ENCODE results near the gene NPPC. TPM values are rescaled to one million over a fixed set of nuclear protein-coding genes. Genes with fewer than 3 reads are reported as not detected.
"Not testable (repeated sequence)": the region's sequence is repeated elsewhere in the genome, so short reads cannot be mapped to it uniquely, and the experiment has no call there.

Gene NPPC
- total and polyA plus RNA-seq, 5 experiments from 2014 or later = 0.27 TPM; not detected in 4

DNA sequence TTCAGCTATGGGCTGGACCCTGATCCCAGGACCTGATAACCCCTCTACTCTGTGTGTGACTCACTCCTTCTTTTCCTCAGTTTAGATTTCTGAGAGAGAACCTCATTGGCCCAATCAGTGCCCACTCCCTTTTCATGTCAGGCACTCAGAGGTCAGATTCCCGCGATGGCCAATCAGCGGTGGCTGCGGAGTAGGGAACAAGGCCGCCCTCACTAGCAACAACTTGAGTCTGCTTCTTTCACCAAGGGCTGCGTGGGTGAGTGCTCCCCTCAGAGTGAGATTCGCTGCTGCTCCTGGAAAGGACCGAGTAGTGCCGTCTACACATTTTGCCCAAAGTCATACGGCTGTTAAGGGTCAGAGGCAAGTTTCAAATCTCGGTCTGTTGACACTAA lies 34.7 kb downstream of the NPPC start:
- no peak overlapping the region for H3K4me3 Mint-ChIP-seq
- peaks cover 4 to 17% (median 10%) of the 10 kb centered on the region in 5 donors for H3K27me3 Mint-ChIP-seq
- H3K36me3 Mint-ChIP-seq = no peaks in the 10 kb centered on the region
- DNase-seq = no peak
- peaks cover 0 to 2% (median 0%) of the 10 kb centered on the region in 9 donors for H3K9me3 Mint-ChIP-seq
- no peak overlapping the region for H3K27ac Mint-ChIP-seq
- no peaks in the 10 kb centered on the region for H3K4me1 Mint-ChIP-seq
- no peak for ATAC-seq
- POLR2A ChIA-PET = no interaction called here

GRCh38 chr2:231890896-231891513 lies 35.2 kb downstream of the NPPC start:
- no peaks in the 10 kb centered on the region for H3K4me1 Mint-ChIP-seq
- no peak for DNase-seq
- H3K36me3 Mint-ChIP-seq = no peaks in the 10 kb centered on the region
- H3K9me3 Mint-ChIP-seq = peaks cover 0 to 7% (median 0%) of the 10 kb centered on the region in 9 donors
- no peak for ATAC-seq
- H3K27me3 Mint-ChIP-seq = peaks cover 4 to 22% (median 13%) of the 10 kb centered on the region in 5 donors
- H3K4me3 Mint-ChIP-seq = no peak overlapping the region
- POLR2A ChIA-PET = no interaction called here
- H3K27ac Mint-ChIP-seq = no peak overlapping the region

DNA sequence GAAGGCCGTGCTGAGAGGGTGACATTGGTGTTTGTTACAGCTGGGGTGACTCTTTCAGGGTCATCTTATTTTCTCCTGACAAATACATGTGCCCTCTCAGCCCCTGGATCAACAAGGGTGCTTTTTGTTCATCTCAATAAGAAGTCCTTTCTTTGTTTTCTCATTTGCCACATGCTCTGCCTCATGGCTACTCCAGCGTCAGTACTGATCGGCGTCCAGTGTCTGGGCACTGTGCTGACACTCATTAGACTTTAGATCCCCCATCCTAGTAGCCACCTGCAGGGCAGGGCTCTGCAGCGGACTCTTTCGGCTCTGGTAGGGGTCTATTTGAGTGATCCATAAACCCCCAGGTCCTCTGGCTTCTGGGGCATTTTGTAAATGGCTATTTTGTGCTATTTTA lies 38.4 kb downstream of the NPPC start:
- Mint-ChIP-seq H3K27ac (no peak overlapping the region), H3K4me3 (no peak overlapping the region), H3K4me1 (no peaks in the 10 kb centered on the region), H3K9me3 (peaks cover 0 to 8% (median 0%) of the 10 kb centered on the region in 9 donors), H3K36me3 (no peaks in the 10 kb centered on the region), H3K27me3 (peaks cover 20 to 48% (median 34%) of the 10 kb centered on the region in 5 donors)
- ATAC-seq (no peak), DNase-seq (no peak)
- POLR2A ChIA-PET = no interaction called here

DNA sequence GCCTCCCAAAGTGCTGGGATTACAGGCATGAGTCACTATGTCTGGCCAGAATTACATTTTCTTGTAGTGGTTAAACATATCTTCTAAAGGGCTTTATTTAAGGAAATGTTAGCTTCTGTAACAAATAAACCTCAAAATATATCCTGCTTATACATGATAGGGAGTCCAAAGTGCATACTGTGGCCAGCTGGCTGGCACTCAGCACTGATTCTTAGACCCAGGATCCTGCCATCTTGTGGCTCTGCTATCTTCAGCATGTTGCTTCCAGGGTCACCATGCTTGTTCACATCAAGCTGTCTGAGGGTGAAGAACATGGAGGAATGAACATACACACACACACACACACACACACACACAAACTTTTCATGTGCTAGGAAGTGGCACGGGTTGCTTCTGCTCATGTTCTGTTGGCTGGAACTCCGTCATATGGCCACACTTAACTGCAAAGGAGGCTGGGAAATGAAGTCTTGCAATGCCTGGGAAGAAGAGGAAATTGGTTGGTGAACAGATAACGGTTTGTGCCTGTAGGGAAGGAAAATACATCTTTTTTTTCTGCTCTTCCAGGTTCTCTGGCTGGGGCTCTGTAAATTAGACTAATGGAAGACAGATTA lies 40.0 kb downstream of the NPPC start:
- Mint-ChIP-seq H3K9me3 (peaks cover 0 to 8% (median 0%) of the 10 kb centered on the region in 9 donors), H3K4me3 (no peak overlapping the region), H3K27me3 (peaks cover 24 to 63% (median 40%) of the 10 kb centered on the region in 5 donors), H3K27ac (no peak overlapping the region), H3K4me1 (no peaks in the 10 kb centered on the region), H3K36me3 (no peaks in the 10 kb centered on the region)
- ATAC-seq = no peak
- DNase-seq = no peak
- POLR2A ChIA-PET = no interaction called here

- Mint-ChIP-seq H3K36me3 (no peaks in the 10 kb centered on the region), H3K27ac (peak overlapping the region in 1 of 10 donors; percentile 86), H3K4me3 (no peak overlapping the region), H3K27me3 (peaks cover 28 to 72% (median 45%) of the 10 kb centered on the region in 5 donors), H3K4me1 (no peaks in the 10 kb centered on the region), H3K9me3 (peaks cover 0 to 8% (median 0%) of the 10 kb centered on the region in 9 donors)
- ATAC-seq (no peak), DNase-seq (no peak)
- POLR2A ChIA-PET = no interaction called here
These were observed 41.6 kb downstream of the NPPC start for GRCh38 chr2:231884438-231885140.

DNA sequence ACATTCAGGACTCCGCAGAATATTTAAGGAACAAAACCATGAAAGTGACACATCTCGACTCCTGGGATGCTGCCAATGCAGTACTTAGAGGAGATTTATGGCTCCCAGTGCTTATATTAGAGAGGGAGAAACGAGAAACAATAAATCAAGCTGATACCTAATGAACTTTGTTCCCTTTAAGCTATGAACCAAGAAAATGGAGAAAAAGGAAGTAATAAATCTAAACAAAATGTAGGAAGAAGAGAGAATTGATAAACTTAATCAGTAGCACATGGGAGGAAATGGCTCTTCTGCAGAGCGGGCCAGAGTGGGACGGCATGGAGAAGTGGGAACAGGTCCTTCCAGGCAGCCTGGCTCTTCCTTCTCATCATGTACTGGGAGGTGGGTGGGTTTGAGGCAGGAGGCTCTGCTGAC lies 42.7 kb downstream of the NPPC start:
- Mint-ChIP-seq H3K9me3 (peaks cover 0 to 8% (median 0%) of the 10 kb centered on the region in 9 donors), H3K4me3 (no peak overlapping the region), H3K27ac (no peak overlapping the region), H3K27me3 (peaks cover 27 to 69% (median 43%) of the 10 kb centered on the region in 5 donors), H3K36me3 (no peaks in the 10 kb centered on the region), H3K4me1 (no peaks in the 10 kb centered on the region)
- POLR2A ChIA-PET = no interaction called here
- no peak for ATAC-seq
- no peak for DNase-seq

- Mint-ChIP-seq H3K4me1 (no peaks in the 10 kb centered on the region), H3K27me3 (peaks cover 27 to 65% (median 45%) of the 10 kb centered on the region in 5 donors), H3K27ac (no peak overlapping the region), H3K9me3 (peaks cover 0 to 8% (median 0%) of the 10 kb centered on the region in 9 donors), H3K4me3 (no peak overlapping the region), H3K36me3 (no peaks in the 10 kb centered on the region)
- DNase-seq (no peak), ATAC-seq (no peak)
- POLR2A ChIA-PET = no interaction called here
These were observed 43.5 kb downstream of the NPPC start for GRCh38 chr2:231882646-231883045.

DNA sequence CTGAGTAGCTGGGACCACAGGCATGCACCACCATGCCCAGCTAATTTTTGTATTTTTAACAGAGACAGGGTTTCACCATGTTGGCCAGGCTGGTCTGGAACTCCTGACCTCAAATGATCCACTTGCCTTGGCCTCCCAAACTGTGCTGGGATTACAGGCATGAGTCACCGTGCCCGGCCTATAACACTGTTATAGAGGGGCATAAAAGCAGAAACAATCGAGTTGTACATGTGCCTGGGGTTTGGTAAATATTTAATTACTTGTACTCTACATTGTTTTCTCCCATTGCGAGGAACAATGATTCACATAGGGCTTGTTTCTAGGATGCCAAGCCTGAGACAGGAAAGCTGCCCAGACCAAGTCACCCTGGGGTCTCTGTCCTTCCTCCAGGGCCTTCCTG lies 45.8 kb downstream of the NPPC start:
- H3K36me3 Mint-ChIP-seq, H3K9me3 Mint-ChIP-seq, DNase-seq, POLR2A ChIA-PET, H3K27ac Mint-ChIP-seq, ATAC-seq, H3K4me1 Mint-ChIP-seq, H3K4me3 Mint-ChIP-seq: not testable (repeated sequence)
- peaks cover 27 to 66% (median 40%) of the 10 kb centered on the region in 5 donors for H3K27me3 Mint-ChIP-seq

GRCh38 chr2:231879216-231879615 lies 47.0 kb downstream of the NPPC start:
- Mint-ChIP-seq H3K27ac (no peak overlapping the region), H3K27me3 (peaks cover 25 to 66% (median 42%) of the 10 kb centered on the region in 5 donors), H3K4me1 (no peaks in the 10 kb centered on the region), H3K36me3 (no peaks in the 10 kb centered on the region), H3K9me3 (no peaks in the 10 kb centered on the region), H3K4me3 (no peak overlapping the region)
- ATAC-seq (no peak), DNase-seq (no peak)
- POLR2A ChIA-PET = no interaction called here

DNA sequence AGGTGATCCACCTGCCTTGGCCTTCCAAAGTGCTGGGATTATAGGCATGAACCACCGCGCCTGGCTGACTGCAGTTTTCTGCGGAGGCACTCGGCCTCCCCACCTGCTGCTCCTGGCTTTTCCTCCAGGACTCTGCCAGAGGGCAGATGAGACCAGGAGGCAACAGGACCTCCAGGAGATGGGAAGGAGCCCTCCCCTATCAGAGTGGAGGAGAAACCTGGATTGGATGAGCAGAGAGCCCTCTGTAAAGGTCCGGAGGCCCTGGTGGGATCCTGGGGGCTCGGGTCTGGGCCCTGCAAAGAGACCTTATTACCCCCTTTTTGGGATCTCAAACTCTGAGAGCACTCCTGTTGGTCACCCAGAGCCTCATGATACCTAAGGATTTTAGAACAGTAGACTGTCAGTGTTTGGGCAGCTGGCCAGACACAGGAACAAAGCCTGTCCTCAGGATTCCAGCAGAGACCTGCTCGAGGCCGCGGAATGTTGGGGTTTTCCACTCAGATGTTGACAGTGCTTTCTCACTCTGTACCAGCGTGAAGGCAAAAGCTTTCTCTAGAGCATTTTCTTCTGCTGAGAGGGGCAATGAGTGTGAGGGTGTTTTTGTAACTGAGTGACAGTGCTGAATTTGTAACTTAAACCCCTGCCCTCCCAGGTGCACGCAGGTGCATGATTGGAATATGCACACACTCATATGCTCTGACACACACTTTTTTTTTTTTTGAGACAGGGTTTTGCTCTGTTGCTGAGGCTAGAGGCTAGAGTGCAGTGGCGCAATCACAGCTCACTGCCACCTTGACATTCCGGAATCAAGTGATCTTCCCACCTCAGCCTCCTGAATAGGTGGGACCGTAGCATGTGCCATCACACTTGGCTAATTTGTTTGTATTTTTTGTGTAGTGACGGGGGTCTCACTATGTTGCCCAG lies 48.4 kb downstream of the NPPC start:
- Mint-ChIP-seq H3K4me3 (no peak overlapping the region), H3K9me3 (peaks cover 0 to under 1% (median 0%) of the 10 kb centered on the region in 9 donors), H3K4me1 (no peaks in the 10 kb centered on the region), H3K27me3 (peaks cover 27 to 66% (median 38%) of the 10 kb centered on the region in 5 donors), H3K27ac (no peak overlapping the region), H3K36me3 (no peaks in the 10 kb centered on the region)
- no peak for ATAC-seq
- no peak for DNase-seq
- POLR2A ChIA-PET = no interaction called here

- peaks cover 0 to 2% (median 0%) of the 10 kb centered on the region in 3 donors for H3K36me3 Mint-ChIP-seq
- POLR2A ChIA-PET = no interaction called here
- peaks cover 0 to 2% (median 0%) of the 10 kb centered on the region in 9 donors for H3K9me3 Mint-ChIP-seq
- no peak overlapping the region for H3K27ac Mint-ChIP-seq
- H3K4me1 Mint-ChIP-seq = no peaks in the 10 kb centered on the region
- no peak for ATAC-seq
- DNase-seq = no peak
- H3K27me3 Mint-ChIP-seq = peaks cover 21 to 61% (median 30%) of the 10 kb centered on the region in 5 donors
- no peak overlapping the region for H3K4me3 Mint-ChIP-seq
These were observed 51.3 kb downstream of the NPPC start for GRCh38 chr2:231874944-231875343.

Data from naive thymus-derived CD8-positive, alpha-beta T cell (primary cell).